Effector memory CD8-positive, alpha-beta T cell (primary cell): ENCODE data around the gene UBAC2.
"Not testable (repeated sequence)": the region's sequence is repeated elsewhere in the genome, so short reads cannot be mapped to it uniquely, and the experiment has no call there.

Source experiments
- ATAC-seq: fragments of 150-1000 bp; cut with Tn5 transposase; replicated peaks from 2 replicates; pipeline ENCODE4 v1.10.0; 2021; ENCODE audit warnings: mild to moderate bottlenecking, moderate library complexity
- DNase-seq, 3 experiments: peaks; one replicate each; pipeline ENCODE4 v3.0.0; 2021
- H3K27ac Mint-ChIP-seq, 2 donors: one replicate each; pipeline ENCODE4 v1.8.0; 2022; ENCODE audit warnings: mild to moderate bottlenecking in 2 of 2, mixed read lengths in 2 of 2, moderate library complexity in 2 of 2
- H3K27me3 Mint-ChIP-seq, 2 donors: one replicate each; pipeline ENCODE4 v1.8.0; 2022; ENCODE audit warnings: mixed read lengths in 2 of 2
- H3K36me3 Mint-ChIP-seq: one replicate; pipeline ENCODE4 v1.8.0; 2022; ENCODE audit warnings: mild to moderate bottlenecking, moderate library complexity, mixed read lengths; ENCODE audit not compliant: insufficient read depth
- H3K4me1 Mint-ChIP-seq, 2 donors: one replicate each; pipeline ENCODE4 v1.8.0; 2022; ENCODE audit warnings: low read depth in 2 of 2, mixed read lengths in 2 of 2
- H3K4me3 Mint-ChIP-seq, 2 donors: one replicate each; pipeline ENCODE4 v1.8.0; 2022; ENCODE audit warnings: mild to moderate bottlenecking in 2 of 2, mixed read lengths in 2 of 2, moderate library complexity in 2 of 2
- H3K9me3 Mint-ChIP-seq, 2 donors: one replicate each; pipeline ENCODE4 v1.8.0; 2022; ENCODE audit warnings: mixed read lengths in 2 of 2

The UBAC2 gene

DNA sequence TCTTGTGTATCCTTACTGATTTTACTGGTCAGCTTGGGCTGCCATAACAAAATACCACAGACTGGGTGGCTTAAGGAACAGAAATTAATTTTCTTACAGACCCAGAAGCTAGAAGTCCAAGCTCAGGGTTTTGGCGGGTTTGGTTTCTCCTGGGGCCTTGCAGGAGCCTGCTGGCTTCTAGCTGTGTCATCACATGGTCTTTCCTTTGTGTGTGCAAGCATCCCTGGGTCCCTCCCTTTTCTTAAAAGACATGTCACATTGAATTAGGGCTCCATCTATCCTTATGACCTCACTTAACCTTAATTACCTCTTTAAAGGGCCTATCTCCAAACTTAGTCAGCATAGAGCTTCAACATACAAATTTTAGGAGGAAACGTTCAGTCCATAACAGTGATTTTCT is 23.4 kb downstream of the UBAC2 start:
- Mint-ChIP-seq H3K4me1 (peaks cover 65 to 80% of the 10 kb centered on the region in 2 donors), H3K36me3 (peaks cover 6% of the 10 kb centered on the region), H3K9me3 (no peaks in the 10 kb centered on the region), H3K4me3 (peak overlapping the region; percentile 49 to 64), H3K27ac (peak overlapping the region; percentile 65 to 76), H3K27me3 (no peaks in the 10 kb centered on the region)
- DNase-seq, result no peak
- ATAC-seq, result no peak

DNA sequence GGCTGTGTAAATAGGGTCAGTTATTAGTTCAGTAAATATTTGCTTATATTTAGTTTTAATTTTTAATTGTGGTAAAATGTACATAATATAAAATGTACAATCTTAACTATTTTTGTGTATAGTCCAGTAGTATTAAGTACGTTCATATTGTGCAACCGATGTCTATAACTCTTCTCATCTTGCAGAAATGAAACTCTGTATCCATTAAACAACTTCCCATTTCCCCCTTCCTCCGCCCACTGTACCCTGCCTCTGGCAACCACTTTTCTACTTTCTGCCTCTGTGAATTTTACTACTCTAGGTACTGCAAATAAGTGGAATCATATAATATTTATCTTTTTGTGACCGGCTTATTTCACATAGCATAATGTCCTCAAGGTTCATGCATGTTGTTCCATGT is 24.4 kb downstream of the UBAC2 start:
- Mint-ChIP-seq H3K4me3 (peak overlapping the region in 1 of 2 donors; percentile 30), H3K36me3 (peaks cover 11% of the 10 kb centered on the region), H3K4me1 (peaks cover 68 to 82% of the 10 kb centered on the region in 2 donors), H3K9me3 (no peaks in the 10 kb centered on the region), H3K27ac (peak overlapping the region in 1 of 2 donors; percentile 9), H3K27me3 (no peaks in the 10 kb centered on the region)
- no peak for DNase-seq
- no peak for ATAC-seq

DNA sequence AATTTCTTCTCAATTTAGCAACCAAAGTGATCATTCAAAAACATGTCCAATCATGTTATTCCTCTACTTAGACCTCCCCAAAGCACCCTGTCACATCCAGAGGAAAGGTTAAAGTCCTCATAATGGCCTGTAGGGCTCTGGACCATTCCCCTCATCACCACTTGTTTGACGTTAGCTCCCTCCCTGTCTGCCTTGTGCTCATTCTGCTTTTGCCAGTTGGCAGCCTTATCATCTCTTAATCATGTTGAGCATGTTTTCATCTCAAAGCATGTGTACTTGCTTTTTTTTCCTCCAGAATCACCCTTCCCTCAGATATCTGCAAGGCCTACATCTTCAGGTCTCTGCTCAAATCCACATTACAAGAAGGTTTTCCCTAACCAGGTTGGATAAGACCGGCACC is 25.9 kb downstream of the UBAC2 start:
- Mint-ChIP-seq H3K4me3 (peak overlapping the region; percentile 6 to 7), H3K9me3 (no peaks in the 10 kb centered on the region), H3K36me3 (peaks cover 17% of the 10 kb centered on the region), H3K27me3 (no peaks in the 10 kb centered on the region), H3K27ac (no peak overlapping the region), H3K4me1 (peaks cover 72 to 73% of the 10 kb centered on the region in 2 donors)
- no peak for ATAC-seq
- no peak for DNase-seq

DNA sequence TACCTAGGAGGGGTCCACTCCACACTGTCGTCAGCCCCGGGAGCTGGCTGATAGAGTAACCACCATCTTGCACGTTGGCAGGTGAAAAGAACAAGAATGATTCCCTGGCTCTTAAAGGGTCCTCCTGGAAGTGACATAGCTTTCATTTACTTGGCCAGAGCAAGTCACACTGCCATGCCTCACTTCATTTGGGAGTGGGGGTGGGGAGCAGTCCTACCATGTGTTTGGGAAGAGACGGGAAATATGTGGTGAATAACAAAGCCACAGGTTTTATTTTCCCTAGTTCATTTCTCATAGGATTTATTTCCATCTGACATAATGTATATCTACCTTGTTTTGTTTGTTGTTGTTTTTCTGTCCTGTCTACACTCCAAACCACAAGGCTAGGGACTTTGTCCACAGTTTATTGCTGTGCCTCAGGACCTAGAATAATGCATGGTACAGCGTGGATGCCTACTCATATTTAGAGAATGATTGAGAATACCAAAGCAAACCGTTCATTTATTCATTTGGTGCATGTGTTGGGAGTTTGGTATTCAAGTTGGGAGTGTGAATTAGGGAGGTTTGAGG is 26.8 kb downstream of the UBAC2 start:
- Mint-ChIP-seq H3K27me3 (no peaks in the 10 kb centered on the region), H3K4me3 (peak overlapping the region; percentile 13 to 63), H3K4me1 (peaks cover 68 to 70% of the 10 kb centered on the region in 2 donors), H3K27ac (peak overlapping the region; percentile 12 to 94), H3K36me3 (peaks cover 20% of the 10 kb centered on the region), H3K9me3 (no peaks in the 10 kb centered on the region)
- ATAC-seq, result no peak
- DNase-seq, result no peak

DNA sequence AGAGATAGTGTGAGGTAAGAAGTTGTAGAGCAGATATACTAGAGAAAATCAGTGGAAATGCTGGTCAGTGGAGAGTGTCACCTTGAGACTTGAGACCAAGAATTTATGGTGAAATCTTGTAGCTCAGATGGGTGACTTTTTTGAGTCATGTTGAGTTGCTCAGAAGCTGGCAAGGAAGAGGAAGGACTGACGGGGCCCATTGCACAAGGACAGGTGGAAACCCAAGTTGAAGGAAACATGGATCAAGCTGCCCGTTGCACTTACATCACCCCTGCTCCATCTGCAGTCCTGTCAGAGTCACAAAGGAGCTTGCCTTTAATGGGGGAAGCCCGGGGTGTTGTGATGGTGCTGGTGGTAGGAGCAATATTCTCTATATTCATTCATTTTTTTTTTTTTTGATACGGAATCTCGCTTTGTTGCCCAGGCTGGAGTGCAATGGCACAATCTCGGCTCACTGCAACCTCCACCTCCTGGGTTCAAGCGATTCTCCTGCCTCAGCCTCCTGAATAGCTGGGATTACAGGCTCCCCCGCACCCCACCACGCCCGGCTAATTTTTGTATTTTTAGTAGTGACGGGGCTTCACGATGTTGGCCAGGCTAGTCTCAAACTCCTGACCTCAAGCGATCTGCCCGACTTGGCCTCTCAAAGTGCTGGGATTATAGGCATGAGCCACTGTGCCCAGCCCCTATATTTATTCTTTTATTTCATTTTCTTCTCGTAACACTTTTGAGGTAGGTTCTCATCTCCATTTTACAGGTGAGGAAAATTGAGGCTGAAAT is 27.4 kb downstream of the UBAC2 start:
- DNase-seq (no peak), ATAC-seq (no peak)
- no peaks in the 10 kb centered on the region for H3K9me3 Mint-ChIP-seq
- H3K27ac Mint-ChIP-seq, result peak overlapping the region; percentile 81 to 94
- peak overlapping the region; percentile 81 to 87 for H3K4me3 Mint-ChIP-seq
- peaks cover 20% of the 10 kb centered on the region for H3K36me3 Mint-ChIP-seq
- H3K27me3 Mint-ChIP-seq, result no peaks in the 10 kb centered on the region
- H3K4me1 Mint-ChIP-seq, result peaks cover 63 to 65% of the 10 kb centered on the region in 2 donors

DNA sequence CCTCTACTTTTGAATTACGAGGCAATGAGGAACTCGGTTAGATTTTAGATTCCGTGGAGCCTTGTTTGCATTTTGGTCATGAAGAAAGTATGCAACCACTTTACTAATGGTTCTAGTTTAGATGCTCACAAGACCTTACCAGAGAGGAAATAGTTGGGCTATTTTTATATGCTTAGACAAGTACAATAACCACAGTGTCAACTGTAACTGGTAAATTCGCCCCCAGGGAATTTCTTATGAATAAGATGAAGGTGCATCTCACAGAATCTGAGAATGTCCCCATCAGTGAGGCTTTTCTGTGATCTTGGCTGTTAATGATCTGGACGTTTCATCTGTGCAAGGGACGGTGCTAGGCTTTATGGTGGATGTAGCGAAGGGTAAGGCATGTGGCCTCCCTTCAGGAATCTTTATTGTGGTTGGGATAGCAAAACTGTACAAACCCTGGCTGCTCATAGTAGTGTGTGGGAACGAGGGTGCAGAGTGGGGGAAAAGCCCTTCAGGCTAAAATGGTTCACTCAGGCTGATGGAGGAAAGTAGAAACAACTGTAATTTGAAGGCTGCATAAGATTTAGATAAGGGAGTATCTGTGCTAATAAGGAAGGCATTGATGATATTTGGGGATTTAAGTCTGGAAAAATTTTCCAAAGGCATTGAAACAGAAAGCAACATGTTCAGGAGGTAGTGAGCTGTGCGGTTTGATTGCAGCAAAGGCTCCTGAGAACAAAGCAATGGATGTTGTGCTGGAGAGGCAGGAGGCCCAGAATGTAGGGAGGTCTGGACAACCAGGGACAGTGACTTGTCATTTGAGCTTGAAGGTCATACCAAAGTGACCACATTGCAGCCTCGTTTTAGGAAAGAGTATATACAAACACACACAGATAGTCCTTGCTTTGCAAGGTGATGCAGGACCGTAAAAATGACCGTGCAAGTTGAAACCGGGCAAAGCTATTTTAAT is 28.4 kb downstream of the UBAC2 start:
- H3K4me3 Mint-ChIP-seq, result peak overlapping the region; percentile 81 to 87
- peak overlapping the region; percentile 81 to 94 for H3K27ac Mint-ChIP-seq
- ATAC-seq (peak; percentile 80), DNase-seq (no peak)
- H3K9me3 Mint-ChIP-seq, result no peaks in the 10 kb centered on the region
- H3K27me3 Mint-ChIP-seq, result no peaks in the 10 kb centered on the region
- H3K4me1 Mint-ChIP-seq, result peaks cover 56 to 58% of the 10 kb centered on the region in 2 donors
- peaks cover 20% of the 10 kb centered on the region for H3K36me3 Mint-ChIP-seq

DNA sequence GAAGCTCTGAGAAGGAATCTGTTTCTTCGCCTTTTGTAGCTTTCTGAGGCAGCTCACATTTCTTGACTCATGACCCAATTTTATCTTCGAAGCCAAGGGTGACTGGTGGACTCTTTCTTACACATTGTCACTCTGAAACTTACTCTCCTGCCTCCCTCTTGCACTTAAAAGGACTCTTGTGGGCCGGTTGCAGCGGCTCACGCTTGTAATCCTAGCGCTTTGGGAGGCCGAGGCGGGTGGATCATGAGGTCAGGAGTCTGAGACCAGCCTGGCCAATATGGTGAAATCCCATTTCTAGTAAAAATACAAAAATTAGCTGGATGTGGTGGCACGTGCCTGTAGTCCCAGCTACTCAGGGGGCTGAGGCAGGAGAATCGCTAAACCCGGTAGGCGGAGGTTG is 29.9 kb downstream of the UBAC2 start:
- not testable (repeated sequence) for H3K9me3 Mint-ChIP-seq, DNase-seq, H3K27me3 Mint-ChIP-seq
- peaks cover 23% of the 10 kb centered on the region for H3K36me3 Mint-ChIP-seq
- peak; percentile 37 for ATAC-seq
- peak overlapping the region; percentile 57 to 68 for H3K4me3 Mint-ChIP-seq
- peak overlapping the region; percentile 81 to 94 for H3K27ac Mint-ChIP-seq
- peaks cover 54 to 59% of the 10 kb centered on the region in 2 donors for H3K4me1 Mint-ChIP-seq

DNA sequence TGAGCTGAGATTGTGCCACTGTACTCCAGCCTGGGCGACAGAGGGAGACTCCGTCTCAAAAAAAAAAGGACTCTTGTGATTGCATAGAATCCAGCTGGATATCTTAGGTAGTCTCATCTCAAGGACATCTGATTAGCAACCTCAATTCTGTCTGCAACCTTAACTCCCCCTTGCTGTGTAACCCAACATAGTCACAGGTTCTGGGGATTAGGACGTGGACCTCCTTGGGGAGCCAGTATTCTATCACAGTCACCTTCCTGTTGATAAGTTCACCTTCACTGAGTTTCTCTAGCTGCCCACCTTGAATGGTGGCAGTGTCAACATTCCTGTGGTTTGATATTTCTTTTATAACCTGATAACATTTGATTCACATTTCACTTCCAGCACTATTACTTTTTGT is 30.3 kb downstream of the UBAC2 start:
- ATAC-seq, result peak; percentile 16
- Mint-ChIP-seq H3K4me3 (peak overlapping the region; percentile 57 to 68), H3K9me3 (no peaks in the 10 kb centered on the region), H3K27me3 (no peaks in the 10 kb centered on the region), H3K36me3 (peaks cover 26% of the 10 kb centered on the region), H3K4me1 (peaks cover 51 to 55% of the 10 kb centered on the region in 2 donors), H3K27ac (peak overlapping the region; percentile 81 to 94)
- no peak for DNase-seq

DNA sequence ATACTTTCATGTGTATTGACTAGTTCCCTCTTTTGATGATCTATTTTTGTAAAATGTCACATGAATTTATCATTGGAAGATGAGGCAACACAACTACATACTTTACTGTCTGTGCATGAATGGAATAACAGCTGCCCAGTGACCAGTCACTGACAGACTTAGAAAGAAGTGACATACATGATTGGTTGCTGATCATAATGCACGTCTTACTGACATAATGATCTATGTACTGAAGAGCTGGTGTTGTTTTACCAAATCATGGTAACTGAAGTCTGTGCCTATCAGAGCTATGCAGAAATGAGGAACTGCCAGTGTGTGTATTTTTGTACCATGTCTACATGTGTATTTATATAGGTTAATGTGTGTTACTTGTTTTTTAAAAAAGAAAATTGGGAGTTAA is 31.1 kb downstream of the UBAC2 start:
- peak overlapping the region; percentile 57 to 68 for H3K4me3 Mint-ChIP-seq
- H3K36me3 Mint-ChIP-seq, result peaks cover 26% of the 10 kb centered on the region
- no peaks in the 10 kb centered on the region for H3K9me3 Mint-ChIP-seq
- peaks cover 48% of the 10 kb centered on the region in 2 donors for H3K4me1 Mint-ChIP-seq
- no peak for DNase-seq
- ATAC-seq, result peak; percentile 9
- peak overlapping the region; percentile 81 to 94 for H3K27ac Mint-ChIP-seq
- no peaks in the 10 kb centered on the region for H3K27me3 Mint-ChIP-seq

DNA sequence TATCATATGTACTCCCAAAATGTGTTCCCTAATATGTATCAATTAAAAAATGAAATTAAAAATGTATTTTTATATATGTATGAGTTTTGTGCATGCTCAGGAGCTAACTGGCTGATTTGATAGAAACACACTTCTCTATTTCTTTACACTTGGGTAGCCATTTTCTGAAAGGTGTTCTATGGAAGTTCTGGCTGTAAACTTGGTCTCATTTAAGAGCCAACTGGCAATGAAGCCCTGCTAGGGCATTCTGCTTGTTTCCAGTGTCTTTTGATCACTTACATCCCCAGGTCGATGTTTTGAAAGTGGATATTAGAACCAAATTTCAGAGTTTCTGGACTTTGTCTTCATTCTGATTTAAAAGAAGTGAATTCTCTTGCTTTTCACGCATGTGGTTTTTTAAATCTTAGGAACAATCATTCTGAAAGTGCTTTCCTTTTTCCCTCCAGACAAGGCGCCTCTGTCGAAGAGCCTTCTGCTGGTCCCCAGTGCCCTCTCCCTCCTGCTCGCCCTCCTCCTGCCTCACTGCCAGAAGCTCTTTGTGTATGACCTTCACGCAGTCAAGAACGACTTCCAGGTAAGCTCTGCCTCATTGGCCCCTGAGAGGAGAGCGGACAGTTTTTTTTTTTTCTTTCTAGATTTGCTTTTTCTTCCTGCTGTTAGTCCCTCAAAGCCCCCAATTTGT is 37.5 kb downstream of the UBAC2 start:
- no peaks in the 10 kb centered on the region for H3K9me3 Mint-ChIP-seq
- H3K4me1 Mint-ChIP-seq, result peaks cover 35 to 42% of the 10 kb centered on the region in 2 donors
- H3K27me3 Mint-ChIP-seq, result no peaks in the 10 kb centered on the region
- peak overlapping the region; percentile 86 to 87 for H3K4me3 Mint-ChIP-seq
- H3K27ac Mint-ChIP-seq, result peak overlapping the region; percentile 97 to 99
- DNase-seq (peak in 1 of 3 experiments; percentile 11), ATAC-seq (peak; percentile 86)
- H3K36me3 Mint-ChIP-seq, result peaks cover 31% of the 10 kb centered on the region

DNA sequence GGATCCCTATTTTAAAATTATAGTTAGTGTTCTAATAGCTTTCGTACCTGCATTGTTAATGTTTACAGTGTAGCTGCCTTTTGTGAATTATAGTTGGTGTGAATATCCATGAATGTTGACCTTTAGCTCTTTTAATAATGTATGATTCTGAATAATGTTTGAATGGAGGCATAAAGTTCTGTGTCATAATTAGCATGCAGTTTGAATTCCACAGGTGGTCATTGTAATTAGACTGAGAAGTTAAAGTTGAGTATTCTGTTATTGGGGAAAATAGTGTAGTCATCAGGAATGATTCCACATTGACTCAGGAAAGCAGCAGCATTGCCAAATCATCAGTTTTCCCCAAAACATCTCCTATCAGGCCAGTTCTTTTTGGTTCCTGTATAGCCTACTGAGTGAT is 45.4 kb downstream of the UBAC2 start:
- Mint-ChIP-seq H3K9me3 (peaks cover 0 to 6% of the 10 kb centered on the region in 2 donors), H3K27ac (no peak overlapping the region), H3K36me3 (peaks cover 42% of the 10 kb centered on the region), H3K4me3 (no peak overlapping the region), H3K4me1 (peaks cover 18 to 21% of the 10 kb centered on the region in 2 donors), H3K27me3 (no peaks in the 10 kb centered on the region)
- DNase-seq, result no peak
- no peak for ATAC-seq

DNA sequence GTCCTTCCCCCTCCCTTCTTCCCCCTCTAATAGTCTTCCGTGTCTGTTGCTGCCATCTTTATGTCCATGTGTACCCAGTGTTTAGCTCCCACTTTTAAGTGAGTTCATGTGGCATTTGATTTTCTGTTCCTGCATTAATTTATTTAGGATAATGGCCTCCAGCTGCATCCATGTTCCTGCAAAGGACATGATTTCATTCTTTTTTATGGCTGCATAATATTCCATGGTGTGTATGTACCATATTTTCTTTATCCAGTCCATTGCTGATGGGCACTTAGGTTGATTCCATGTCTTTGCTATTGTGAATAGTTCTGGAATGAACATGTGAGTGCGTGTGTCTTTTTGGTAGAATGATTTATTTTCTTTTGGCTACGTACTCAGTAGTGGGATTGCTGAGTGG is 48.5 kb downstream of the UBAC2 start:
- not testable (repeated sequence) for ATAC-seq
- peak overlapping the region; percentile 7 to 39 for H3K27ac Mint-ChIP-seq
- H3K36me3 Mint-ChIP-seq, result peaks cover 36% of the 10 kb centered on the region

DNA sequence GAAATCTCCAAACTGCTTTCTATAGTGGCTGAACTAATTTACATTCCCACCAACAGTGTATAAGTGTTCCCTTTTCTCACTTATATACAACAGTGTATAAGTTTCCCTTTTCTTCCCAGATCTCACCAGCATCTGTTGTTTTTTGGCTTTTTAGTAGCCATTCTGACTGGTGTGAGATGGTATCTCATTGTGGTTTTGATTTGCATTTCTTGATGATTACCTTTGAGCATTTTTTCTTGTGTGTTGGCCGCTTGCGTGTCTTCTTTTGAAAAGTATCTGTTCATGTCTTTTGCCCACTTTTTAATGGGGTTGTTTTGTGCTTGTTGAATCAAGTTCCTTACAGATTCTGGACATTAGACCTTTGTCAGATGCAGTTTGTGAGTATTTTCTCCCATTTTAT is 49.0 kb downstream of the UBAC2 start:
- Mint-ChIP-seq H3K4me1 (peaks cover 27 to 42% of the 10 kb centered on the region in 2 donors), H3K27ac (peak overlapping the region; percentile 7 to 67), H3K36me3 (peaks cover 40% of the 10 kb centered on the region)
- not testable (repeated sequence) for ATAC-seq, H3K9me3 Mint-ChIP-seq, H3K27me3 Mint-ChIP-seq, H3K4me3 Mint-ChIP-seq, DNase-seq

More for the DNA sequence above, 48.5 kb downstream of the UBAC2 start:
- H3K9me3 Mint-ChIP-seq, H3K4me3 Mint-ChIP-seq, H3K27me3 Mint-ChIP-seq, DNase-seq: not testable (repeated sequence)
- H3K4me1 Mint-ChIP-seq, result peaks cover 27 to 40% of the 10 kb centered on the region in 2 donors
